AG09319 (cell line): ENCODE measurements around the gene KLHL2.

Experiments
- DNase-seq: peaks from one replicate; pipeline ENCODE4 v3.0.0-alpha.2; 2010; ENCODE audit warnings: low read depth; ENCODE audit errors: extremely low read depth
- TF ChIP-seq, protein P1 (sequence below): IDR thresholded peaks from 2 replicates; pipeline ENCODE4 v1.5.1; 2011; ENCODE audit warnings: low read depth, mild to moderate bottlenecking, inconsistent platforms, low read length, moderate library complexity

KLHL2 gene

GRCh38 chr4:165301833-165302232 is 94.5 kb downstream of the KLHL2 start:
- TF ChIP-seq, protein P1, sequence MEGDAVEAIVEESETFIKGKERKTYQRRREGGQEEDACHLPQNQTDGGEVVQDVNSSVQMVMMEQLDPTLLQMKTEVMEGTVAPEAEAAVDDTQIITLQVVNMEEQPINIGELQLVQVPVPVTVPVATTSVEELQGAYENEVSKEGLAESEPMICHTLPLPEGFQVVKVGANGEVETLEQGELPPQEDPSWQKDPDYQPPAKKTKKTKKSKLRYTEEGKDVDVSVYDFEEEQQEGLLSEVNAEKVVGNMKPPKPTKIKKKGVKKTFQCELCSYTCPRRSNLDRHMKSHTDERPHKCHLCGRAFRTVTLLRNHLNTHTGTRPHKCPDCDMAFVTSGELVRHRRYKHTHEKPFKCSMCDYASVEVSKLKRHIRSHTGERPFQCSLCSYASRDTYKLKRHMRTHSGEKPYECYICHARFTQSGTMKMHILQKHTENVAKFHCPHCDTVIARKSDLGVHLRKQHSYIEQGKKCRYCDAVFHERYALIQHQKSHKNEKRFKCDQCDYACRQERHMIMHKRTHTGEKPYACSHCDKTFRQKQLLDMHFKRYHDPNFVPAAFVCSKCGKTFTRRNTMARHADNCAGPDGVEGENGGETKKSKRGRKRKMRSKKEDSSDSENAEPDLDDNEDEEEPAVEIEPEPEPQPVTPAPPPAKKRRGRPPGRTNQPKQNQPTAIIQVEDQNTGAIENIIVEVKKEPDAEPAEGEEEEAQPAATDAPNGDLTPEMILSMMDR = no peak
- no peak for DNase-seq

- DNase-seq = no peak
These were observed 95.3 kb downstream of the KLHL2 start for GRCh38 chr4:165302658-165303057.

DNA sequence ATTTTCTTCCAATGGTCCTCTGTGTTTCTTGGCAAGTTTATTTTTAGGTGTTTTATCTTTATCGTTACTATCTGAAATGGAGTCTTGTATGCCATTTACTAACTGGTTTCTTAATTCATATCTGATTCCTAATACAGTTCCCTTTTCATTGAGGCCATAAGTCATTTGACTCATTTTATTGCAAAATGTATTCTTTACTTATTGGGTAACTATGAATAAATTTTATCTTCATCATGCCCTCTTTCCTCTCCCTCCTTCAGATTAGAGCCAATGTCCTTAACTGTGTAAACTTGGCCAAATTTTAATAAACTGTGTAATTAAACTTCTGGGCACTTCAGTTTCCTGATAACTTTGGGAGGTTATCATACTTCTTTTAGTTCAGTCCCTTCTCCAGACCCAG is 100.8 kb downstream of the KLHL2 start:
- DNase-seq = no peak
- TF ChIP-seq, protein P1 = no peak

More at GRCh38 chr4:165302658-165303057, 95.3 kb downstream of the KLHL2 start:
- TF ChIP-seq, protein P1 = no peak

DNA sequence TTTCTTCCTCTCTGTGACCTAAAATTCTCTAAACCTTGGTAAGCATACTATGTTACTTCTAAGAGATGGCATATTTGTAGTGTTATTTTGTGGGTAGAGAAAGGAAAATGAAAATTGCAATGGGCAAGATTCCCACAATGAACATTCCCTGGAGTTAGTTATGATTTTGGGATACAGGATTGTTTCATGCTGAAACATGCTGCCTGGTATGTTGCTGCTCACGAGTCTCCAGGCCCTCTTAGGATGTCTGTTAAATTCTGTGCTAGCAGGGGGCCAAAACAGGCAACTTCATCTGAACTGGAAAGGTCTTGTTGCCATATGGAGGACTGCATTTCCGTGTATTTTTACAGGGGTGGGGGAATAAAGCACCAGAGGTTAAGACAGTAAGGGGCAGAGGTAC is 101.2 kb downstream of the KLHL2 start:
- DNase-seq = no peak

DNA sequence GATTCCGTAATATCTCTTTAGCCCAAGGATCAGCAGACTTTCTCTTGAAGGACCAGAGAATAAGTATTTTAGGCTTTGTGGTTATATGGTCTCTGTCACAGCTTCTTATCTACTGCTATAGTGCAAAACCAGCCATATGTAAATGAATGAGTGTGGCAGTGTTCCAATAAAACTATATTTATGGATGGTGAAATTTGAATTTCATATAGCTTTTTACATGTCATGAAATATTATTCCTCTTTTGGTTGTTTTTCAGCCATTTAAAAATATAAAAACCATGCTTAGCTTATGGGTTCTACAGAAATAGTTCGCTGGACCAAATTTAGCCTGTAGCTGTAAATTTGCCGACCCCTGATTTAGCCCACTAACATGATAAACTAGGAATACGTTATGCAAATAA is 102.1 kb downstream of the KLHL2 start:
- TF ChIP-seq, protein P1 = no peak

More for the DNA sequence above, 101.2 kb downstream of the KLHL2 start:
- TF ChIP-seq, protein P1 = no peak

GRCh38 chr4:165312506-165312905 is 105.1 kb downstream of the KLHL2 start:
- DNase-seq = no peak

More for the DNA sequence above, 102.1 kb downstream of the KLHL2 start:
- DNase-seq = no peak

DNA sequence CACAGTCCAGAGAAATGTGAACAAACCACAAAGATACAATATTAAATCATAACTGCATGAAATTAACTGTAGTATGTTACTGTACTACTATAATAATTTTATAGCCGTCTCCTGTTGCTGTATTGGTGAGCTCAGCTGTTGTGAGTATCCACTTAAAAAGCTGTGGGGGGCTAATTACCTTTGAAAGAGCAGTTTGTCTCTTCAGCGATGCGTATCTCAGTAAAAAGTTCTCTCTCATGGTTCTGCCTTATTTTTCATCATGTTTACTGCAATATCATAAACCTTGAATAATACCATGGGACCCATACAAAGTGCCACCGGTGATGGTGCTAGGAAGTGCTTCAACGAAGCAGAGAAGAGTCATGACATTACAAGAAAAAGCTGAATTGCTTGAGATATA is 111.7 kb downstream of the KLHL2 start:
- TF ChIP-seq, protein P1 = no peak
- no peak for DNase-seq

More at GRCh38 chr4:165312506-165312905, 105.1 kb downstream of the KLHL2 start:
- TF ChIP-seq, protein P1 = no peak
